Naive thymus-derived CD8-positive, alpha-beta T cell (primary cell): ENCODE data around the gene MYH4. TPM values are rescaled to one million over a fixed set of nuclear protein-coding genes. Genes with fewer than 3 reads are reported as not detected.

ENCODE experiments used
- ATAC-seq, 2 donors: fragments of 150-1000 bp; cut with Tn5 transposase in 1 of 2; sonication (Bioruptor Pico), chemical (Tn5 transposase) in 1 of 2; 1 replicate in 1 of 2; 2 replicates in 1 of 2; pipeline ENCODE4 v1.10.0; 2021; ENCODE audit warnings: mild to moderate bottlenecking in 2 of 2, moderate library complexity in 2 of 2
- POLR2A ChIA-PET: fragments of 350-600 bp; sonication (Branson Sonifier 250); formaldehyde crosslinking; loops from one replicate; lab custom pipeline; 2021; ENCODE audit warnings: antibody characterized with exemption; lab: Charles Lee
- DNase-seq, 10 donors: peaks; one replicate each; pipeline versions ENCODE4 v3.0.0 to v3.0.0-alpha.2; 2020 to 2022
- H3K27ac Mint-ChIP-seq, 10 donors: one replicate each; pipeline ENCODE4 v1.8.0; 2020 to 2022; ENCODE audit warnings: mild to moderate bottlenecking in 10 of 10, mixed read lengths in 10 of 10, moderate library complexity in 4 of 10, inconsistent platforms in 1 of 10
- H3K27me3 Mint-ChIP-seq, 5 donors: one replicate each; pipeline ENCODE4 v1.8.0; 2021 to 2022; ENCODE audit warnings: mixed read lengths in 5 of 5
- H3K36me3 Mint-ChIP-seq, 3 donors: one replicate each; pipeline ENCODE4 v1.8.0; 2020 to 2022; ENCODE audit warnings: mixed read lengths in 3 of 3, mild to moderate bottlenecking in 2 of 3, inconsistent platforms in 1 of 3
- H3K4me1 Mint-ChIP-seq, 4 donors: one replicate each; pipeline ENCODE4 v1.8.0; 2021 to 2022; ENCODE audit warnings: mixed read lengths in 4 of 4
- H3K4me3 Mint-ChIP-seq, 10 donors: one replicate each; pipeline ENCODE4 v1.8.0; 2020 to 2022; ENCODE audit warnings: mild to moderate bottlenecking in 10 of 10, mixed read lengths in 10 of 10, moderate library complexity in 6 of 10, inconsistent platforms in 1 of 10
- H3K9me3 Mint-ChIP-seq, 9 donors: one replicate each; pipeline ENCODE4 v1.8.0; 2020 to 2022; ENCODE audit warnings: mixed read lengths in 9 of 9, mild to moderate bottlenecking in 3 of 9, inconsistent platforms in 1 of 9, moderate library complexity in 1 of 9
- polyA plus RNA-seq, 3 donors: library from polyadenylated mRNA; unstranded; fragments of 300-500 nt; fragmentation: Illumina TruSeq; gene quantifications; one replicate each; pipeline ENCODE4 v1.2.3, GENCODE V29; 2021
- total RNA-seq, 8 experiments: library from RNA in 2 of 8; stranded (reverse) in 2 of 8; gene quantifications; one replicate each; pipeline ENCODE4 v1.2.3 and lab custom pipeline; 2021 to 2026

The MYH4 gene
- total RNA-seq (not detected), polyA plus RNA-seq (not detected), total RNA-seq (lab: John Stamatoyannopoulos, UW) (0 to 0.09 (median 0) reads per million in 6 experiments)

- H3K27me3 Mint-ChIP-seq: peaks cover 0 to 11% (median 4%) of the 10 kb centered on the region in 5 donors
- POLR2A ChIA-PET: no interaction called here
- H3K4me3 Mint-ChIP-seq: no peak within 1 kb of the TSS
- no peak within 1 kb of the TSS for H3K27ac Mint-ChIP-seq
- H3K9me3 Mint-ChIP-seq: peaks cover 0 to 4% (median 0%) of the 10 kb centered on the region in 9 donors
- H3K4me1 Mint-ChIP-seq: no peaks in the 10 kb centered on the region
- no peaks in the 10 kb centered on the region for H3K36me3 Mint-ChIP-seq
- DNase-seq: no peak
- no peak for ATAC-seq
Observed at GRCh38 chr17:10469459-10469858, at the start of gene MYH4. TSS of gene MYH4 (minus strand) at chr17:10469559. CDS start at chr17:10466745, 2,814 bp downstream.

- Mint-ChIP-seq H3K27me3 (peaks cover under 1 to 15% (median 2%) of the 10 kb centered on the region in 5 donors), H3K4me1 (no peaks in the 10 kb centered on the region), H3K27ac (no peak within 1 kb of the TSS), H3K36me3 (peaks cover 0 to 5% (median 0%) of the 10 kb centered on the region in 3 donors), H3K9me3 (peaks cover 0 to 7% (median 0%) of the 10 kb centered on the region in 9 donors), H3K4me3 (no peak within 1 kb of the TSS)
- POLR2A ChIA-PET: no interaction called here
- ATAC-seq (no peak), DNase-seq (no peak)
Observed at GRCh38 chr17:10518271-10519037, 49.1 kb upstream of the MYH4 start, which contains the start of gene MYH1. TSS of gene MYH1 (minus strand) at chr17:10518542. CDS start at chr17:10516642, 1,900 bp downstream.

GRCh38 chr17:10516638-10517037, 47.3 kb upstream of the MYH4 start:
- no peaks in the 10 kb centered on the region for H3K36me3 Mint-ChIP-seq
- DNase-seq: no peak
- no peak for ATAC-seq
- H3K4me1 Mint-ChIP-seq: no peaks in the 10 kb centered on the region
- POLR2A ChIA-PET: no interaction called here
- H3K27me3 Mint-ChIP-seq: peaks cover 0 to 10% (median 2%) of the 10 kb centered on the region in 5 donors
- H3K27ac Mint-ChIP-seq: no peak overlapping the region
- H3K4me3 Mint-ChIP-seq: no peak overlapping the region
- H3K9me3 Mint-ChIP-seq: no peaks in the 10 kb centered on the region

GRCh38 chr17:10516065-10516464, 46.7 kb upstream of the MYH4 start:
- Mint-ChIP-seq H3K9me3 (no peaks in the 10 kb centered on the region), H3K27ac (no peak overlapping the region), H3K4me3 (no peak overlapping the region), H3K4me1 (no peaks in the 10 kb centered on the region), H3K36me3 (no peaks in the 10 kb centered on the region), H3K27me3 (peaks cover 0 to 10% (median 2%) of the 10 kb centered on the region in 5 donors)
- DNase-seq (no peak), ATAC-seq (no peak)
- POLR2A ChIA-PET: no interaction called here

GRCh38 chr17:10513299-10514067, 44.1 kb upstream of the MYH4 start:
- H3K27me3 Mint-ChIP-seq: peaks cover 0 to 10% (median 1%) of the 10 kb centered on the region in 5 donors
- no peak overlapping the region for H3K27ac Mint-ChIP-seq
- no peaks in the 10 kb centered on the region for H3K4me1 Mint-ChIP-seq
- DNase-seq (no peak), ATAC-seq (no peak)
- POLR2A ChIA-PET: no interaction called here
- no peaks in the 10 kb centered on the region for H3K36me3 Mint-ChIP-seq
- H3K9me3 Mint-ChIP-seq: no peaks in the 10 kb centered on the region
- H3K4me3 Mint-ChIP-seq: no peak overlapping the region

GRCh38 chr17:10512856-10513255, 43.5 kb upstream of the MYH4 start:
- ATAC-seq: no peak
- H3K36me3 Mint-ChIP-seq: no peaks in the 10 kb centered on the region
- H3K27me3 Mint-ChIP-seq: peaks cover 0 to 10% (median 2%) of the 10 kb centered on the region in 5 donors
- H3K4me3 Mint-ChIP-seq: no peak overlapping the region
- no peaks in the 10 kb centered on the region for H3K9me3 Mint-ChIP-seq
- POLR2A ChIA-PET: no interaction called here
- DNase-seq: no peak
- no peak overlapping the region for H3K27ac Mint-ChIP-seq
- H3K4me1 Mint-ChIP-seq: no peaks in the 10 kb centered on the region

- Mint-ChIP-seq H3K27me3 (peaks cover 5 to 37% (median 10%) of the 10 kb centered on the region in 5 donors), H3K27ac (no peak overlapping the region)
- POLR2A ChIA-PET: no interaction called here
Observed at GRCh38 chr17:10499950-10500349, 30.6 kb upstream of the MYH4 start.

GRCh38 chr17:10492004-10492403, 22.6 kb upstream of the MYH4 start:
- DNase-seq: no peak
- peaks cover 5 to 34% (median 10%) of the 10 kb centered on the region in 5 donors for H3K27me3 Mint-ChIP-seq
- H3K4me3 Mint-ChIP-seq: no peak overlapping the region
- POLR2A ChIA-PET: no interaction called here
- no peak overlapping the region for H3K27ac Mint-ChIP-seq
- H3K4me1 Mint-ChIP-seq: no peaks in the 10 kb centered on the region
- H3K36me3 Mint-ChIP-seq: peaks cover 0 to 37% (median 2%) of the 10 kb centered on the region in 3 donors
- peaks cover 20 to 59% (median 37%) of the 10 kb centered on the region in 9 donors for H3K9me3 Mint-ChIP-seq
- ATAC-seq: no peak

More at GRCh38 chr17:10499950-10500349, 30.6 kb upstream of the MYH4 start:
- DNase-seq: no peak
- Mint-ChIP-seq H3K36me3 (peaks cover 0 to 2% (median 0%) of the 10 kb centered on the region in 3 donors), H3K4me3 (no peak overlapping the region), H3K9me3 (peaks cover 0 to 9% (median 0%) of the 10 kb centered on the region in 9 donors), H3K4me1 (no peaks in the 10 kb centered on the region)
- no peak for ATAC-seq

GRCh38 chr17:10482252-10482651, 12.9 kb upstream of the MYH4 start:
- no peaks in the 10 kb centered on the region for H3K4me1 Mint-ChIP-seq
- H3K27ac Mint-ChIP-seq: no peak overlapping the region
- peaks cover 0 to 13% (median 2%) of the 10 kb centered on the region in 5 donors for H3K27me3 Mint-ChIP-seq
- DNase-seq (no peak), ATAC-seq (no peak)
- H3K36me3 Mint-ChIP-seq: peaks cover 0 to 15% (median 0%) of the 10 kb centered on the region in 3 donors
- H3K4me3 Mint-ChIP-seq: no peak overlapping the region
- peaks cover 15 to 60% (median 35%) of the 10 kb centered on the region in 9 donors for H3K9me3 Mint-ChIP-seq
- POLR2A ChIA-PET: no interaction called here

- ATAC-seq: no peak
- Mint-ChIP-seq H3K9me3 (peaks cover 0 to 14% (median 4%) of the 10 kb centered on the region in 9 donors), H3K4me3 (no peak overlapping the region), H3K27me3 (peaks cover 0 to 4% (median 2%) of the 10 kb centered on the region in 5 donors), H3K4me1 (no peaks in the 10 kb centered on the region), H3K27ac (no peak overlapping the region), H3K36me3 (no peaks in the 10 kb centered on the region)
- POLR2A ChIA-PET: no interaction called here
- DNase-seq: no peak
Observed at GRCh38 chr17:10477701-10478100, 8.3 kb upstream of the MYH4 start.

- no peak overlapping the region for H3K27ac Mint-ChIP-seq
- H3K36me3 Mint-ChIP-seq: no peaks in the 10 kb centered on the region
- DNase-seq (no peak), ATAC-seq (no peak)
- no peak overlapping the region for H3K4me3 Mint-ChIP-seq
- POLR2A ChIA-PET: no interaction called here
- no peaks in the 10 kb centered on the region for H3K4me1 Mint-ChIP-seq
- no peaks in the 10 kb centered on the region for H3K9me3 Mint-ChIP-seq
- H3K27me3 Mint-ChIP-seq: peaks cover 0 to 5% (median 0%) of the 10 kb centered on the region in 5 donors
Observed at GRCh38 chr17:10474536-10474935, 5.2 kb upstream of the MYH4 start.

GRCh38 chr17:10471858-10472257, 2.5 kb upstream of the MYH4 start:
- H3K4me1 Mint-ChIP-seq: no peaks in the 10 kb centered on the region
- POLR2A ChIA-PET: no interaction called here
- no peak overlapping the region for H3K4me3 Mint-ChIP-seq
- H3K27me3 Mint-ChIP-seq: peaks cover 0 to 12% (median 0%) of the 10 kb centered on the region in 5 donors
- no peaks in the 10 kb centered on the region for H3K9me3 Mint-ChIP-seq
- no peak for DNase-seq
- H3K36me3 Mint-ChIP-seq: no peaks in the 10 kb centered on the region
- ATAC-seq: no peak
- H3K27ac Mint-ChIP-seq: no peak overlapping the region

GRCh38 chr17:10463402-10463801, 6.0 kb downstream of the MYH4 start:
- peaks cover 0 to 7% (median 0%) of the 10 kb centered on the region in 9 donors for H3K9me3 Mint-ChIP-seq
- no peak for DNase-seq
- H3K4me3 Mint-ChIP-seq: no peak overlapping the region
- no peak overlapping the region for H3K27ac Mint-ChIP-seq
- peaks cover 8 to 22% (median 14%) of the 10 kb centered on the region in 5 donors for H3K27me3 Mint-ChIP-seq
- peaks cover 0 to 1% (median 0%) of the 10 kb centered on the region in 3 donors for H3K36me3 Mint-ChIP-seq
- ATAC-seq: no peak
- H3K4me1 Mint-ChIP-seq: peaks cover 0 to 2% (median 0%) of the 10 kb centered on the region in 4 donors
- POLR2A ChIA-PET: no interaction called here
